ENCODE measurements around the gene TTLL3.

TTLL3 gene

DNA sequence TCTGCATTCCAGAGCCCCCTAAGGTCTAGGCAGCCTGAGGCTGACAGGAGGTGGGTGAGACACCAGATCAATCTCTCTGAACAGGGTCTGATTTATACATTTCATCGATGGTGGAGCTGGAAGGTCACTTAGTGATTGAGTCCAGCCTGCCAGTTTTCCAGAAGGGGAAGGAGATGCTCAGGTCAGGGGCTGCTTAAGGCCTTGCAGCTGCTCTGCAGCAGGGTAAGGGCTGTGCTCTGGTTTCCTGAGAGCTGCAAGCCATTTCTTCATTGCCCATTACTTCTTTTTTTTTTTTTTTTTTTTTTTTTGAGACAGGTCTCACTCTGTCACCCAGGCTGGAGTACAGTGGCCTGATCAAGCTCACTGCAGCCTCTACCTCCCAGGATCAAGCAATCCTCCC lies 28.5 kb upstream of the TTLL3 start:
- no peak for DNase-seq

- DNase-seq: no peak
These were observed 28.0 kb upstream of the TTLL3 start for GRCh38 chr3:9781978-9782603.

DNA sequence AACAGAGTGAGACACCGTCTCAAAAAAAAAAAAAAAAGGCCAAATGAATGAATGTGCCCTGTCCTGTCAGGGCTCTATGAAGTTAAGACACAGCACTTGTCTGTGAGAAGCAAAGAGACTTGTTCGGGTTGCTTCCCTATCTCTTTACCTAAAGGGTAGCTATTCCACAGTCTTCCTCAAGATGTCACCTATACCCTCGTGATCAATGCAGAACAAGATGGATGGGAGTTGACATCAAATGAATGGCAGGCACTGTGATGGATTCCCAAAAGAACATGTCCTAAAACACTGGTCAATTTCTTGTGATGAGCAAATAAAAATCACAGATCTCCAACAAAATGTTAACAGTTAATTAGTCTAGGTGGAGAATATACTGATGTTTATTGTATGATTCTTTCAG lies 27.3 kb upstream of the TTLL3 start:
- DNase-seq: no peak

GRCh38 chr3:9783954-9784353 lies 26.1 kb upstream of the TTLL3 start:
- no peak for DNase-seq

- no peak for DNase-seq
These were observed 25.1 kb upstream of the TTLL3 start for GRCh38 chr3:9784965-9785364.

GRCh38 chr3:9785602-9786001 lies 24.5 kb upstream of the TTLL3 start:
- no peak for DNase-seq

- no peak for DNase-seq
These were observed 23.8 kb upstream of the TTLL3 start for GRCh38 chr3:9786209-9786739.

DNA sequence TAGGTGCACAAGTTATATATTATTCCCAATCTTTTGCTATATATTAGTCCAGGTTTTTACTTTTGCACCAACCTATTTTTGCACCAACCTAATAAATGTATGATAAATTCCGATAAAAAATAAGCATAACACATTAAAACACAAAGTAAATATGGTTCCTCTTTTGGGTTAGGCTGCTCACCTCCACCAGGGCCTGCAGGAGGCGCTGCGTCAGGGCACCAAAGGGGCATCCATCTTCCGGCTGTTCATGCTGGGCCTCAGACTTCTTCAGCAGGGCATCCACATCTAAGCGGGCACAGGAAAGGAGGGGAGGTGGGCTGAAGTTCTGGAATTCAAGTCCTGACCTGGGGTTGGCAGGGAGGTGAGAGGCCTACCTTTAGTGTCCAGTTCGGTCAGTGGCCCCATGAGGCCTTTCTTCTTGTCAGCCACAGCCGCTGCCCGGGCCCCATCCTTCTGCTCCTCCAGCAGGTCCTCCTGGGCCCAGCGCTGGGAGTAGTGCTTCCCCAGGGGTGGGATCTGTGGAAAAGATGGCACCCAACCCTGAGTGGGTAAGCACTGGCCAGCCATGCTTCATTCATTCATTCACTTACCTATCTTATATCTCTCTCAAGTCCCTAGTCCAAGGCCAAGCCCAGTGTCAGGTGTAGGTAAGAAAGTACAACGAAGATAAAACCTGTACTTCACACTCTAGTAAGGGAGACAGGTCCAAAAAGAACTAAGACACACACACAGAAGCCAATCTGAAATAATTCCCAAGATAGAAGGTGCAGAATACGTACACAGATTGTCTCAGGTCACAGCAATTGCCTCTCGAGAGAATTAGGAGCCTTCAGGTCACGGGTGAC lies 23.0 kb upstream of the TTLL3 start:
- no peak for DNase-seq

DNA sequence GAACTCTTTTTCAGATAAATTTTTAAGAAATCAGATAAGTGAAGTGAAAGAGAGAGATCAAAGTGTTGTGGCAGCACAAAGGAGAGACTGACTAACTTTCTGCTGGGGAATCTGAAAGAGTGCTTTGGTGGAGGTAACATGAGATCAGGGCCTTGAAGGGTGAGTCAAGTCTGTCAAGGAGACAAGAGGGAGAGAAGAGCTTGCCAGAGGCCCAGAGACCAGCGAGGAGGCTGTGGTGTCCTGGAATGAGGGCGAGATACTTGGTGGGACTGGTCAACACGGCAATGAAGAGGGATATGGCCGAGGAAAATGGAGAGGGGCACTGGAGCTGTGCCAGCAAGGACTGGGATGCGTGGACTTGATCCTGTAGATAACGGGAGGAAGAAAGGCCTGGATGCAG lies 22.3 kb upstream of the TTLL3 start:
- no peak for DNase-seq

DNA sequence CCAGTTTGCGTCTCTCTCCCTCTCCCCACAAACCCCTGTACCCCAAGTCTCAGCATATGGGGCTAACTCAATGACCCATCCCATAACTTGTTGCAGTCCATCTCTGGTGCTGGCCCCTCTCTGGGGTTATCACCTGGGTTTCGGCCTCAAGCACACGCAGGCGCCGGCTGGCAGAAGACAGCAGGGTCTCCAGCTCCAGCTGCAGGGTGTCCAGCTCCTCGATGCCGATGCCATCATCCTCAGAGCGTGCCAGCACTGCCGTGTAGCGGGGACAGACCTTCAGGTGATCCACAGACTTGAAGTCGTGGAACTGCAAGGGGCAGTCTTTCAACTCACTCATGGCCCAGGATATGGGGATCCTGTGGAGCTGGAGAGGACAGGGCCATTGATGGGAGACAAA lies 18.9 kb upstream of the TTLL3 start:
- no peak for DNase-seq

DNA sequence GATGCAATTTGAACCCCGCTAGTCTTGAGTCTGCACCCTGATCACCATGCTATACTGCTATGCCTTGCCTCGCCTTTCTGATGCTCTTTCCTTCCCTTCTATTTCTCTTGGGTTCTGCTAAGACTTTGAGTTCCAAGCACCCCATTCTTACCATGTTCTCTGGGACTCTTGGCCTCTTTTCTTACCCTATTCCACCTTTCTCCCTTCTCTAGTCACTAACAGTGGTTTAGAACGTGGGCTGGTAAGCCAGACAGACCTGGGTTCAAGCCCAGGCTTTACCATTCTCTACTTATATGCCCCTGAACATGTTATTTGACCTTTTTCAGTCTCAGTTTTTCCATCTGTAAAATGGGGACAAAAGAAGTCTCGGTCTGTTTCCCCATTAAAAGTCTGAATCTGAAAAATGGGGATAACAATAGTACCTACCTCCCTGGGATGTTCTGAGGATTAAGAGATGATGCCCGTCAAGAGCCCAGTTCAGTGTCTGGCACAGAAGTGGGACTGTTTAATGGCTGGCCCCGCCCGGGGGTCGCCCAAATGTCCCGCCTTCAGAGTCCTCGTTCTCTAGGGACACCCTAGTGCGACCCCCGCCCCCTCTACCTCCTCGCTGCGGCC lies 18.2 kb upstream of the TTLL3 start:
- no peak for DNase-seq

GRCh38 chr3:9792405-9793160 lies 17.5 kb upstream of the TTLL3 start, which contains the start of the genes ARPC4 and TADA3:
ARPC4 (plus strand) TSS chr3:9793082; CDS start chr3:9793122, 40 bp downstream.
TADA3 (minus strand) TSS chr3:9792473; CDS start chr3:9791466, 1,007 bp downstream.
- DNase-seq: peak; percentile 94

- no peak for DNase-seq
These were observed 16.8 kb upstream of the TTLL3 start for GRCh38 chr3:9793161-9793781.

- DNase-seq: no peak
These were observed 15.7 kb upstream of the TTLL3 start for GRCh38 chr3:9794400-9794799.

DNA sequence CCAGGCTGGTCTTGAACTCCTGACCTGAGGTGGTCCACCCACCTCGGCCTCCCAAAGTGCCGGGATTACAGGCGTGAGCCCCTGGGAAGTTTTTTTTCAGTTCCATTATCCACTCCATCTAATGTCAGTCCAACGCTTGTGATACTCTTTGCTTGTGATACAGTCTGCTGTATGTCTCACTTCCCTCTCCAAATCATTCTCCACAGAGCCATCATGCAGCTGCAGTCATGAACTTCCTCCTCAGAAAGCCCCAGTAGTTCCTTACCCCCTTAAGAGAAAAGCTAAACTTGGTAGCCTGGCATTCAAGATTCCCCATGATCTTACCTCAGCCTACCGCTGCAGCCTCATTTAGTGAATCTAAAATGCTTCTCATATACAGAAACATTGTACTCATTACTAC lies 14.9 kb upstream of the TTLL3 start:
- no peak for DNase-seq

GRCh38 chr3:9797196-9797945 lies 12.7 kb upstream of the TTLL3 start:
- DNase-seq: no peak

- no peak for DNase-seq
These were observed 9.5 kb upstream of the TTLL3 start for GRCh38 chr3:9800529-9800928.

- DNase-seq: no peak
These were observed 6.6 kb upstream of the TTLL3 start for GRCh38 chr3:9803494-9803893.

DNA sequence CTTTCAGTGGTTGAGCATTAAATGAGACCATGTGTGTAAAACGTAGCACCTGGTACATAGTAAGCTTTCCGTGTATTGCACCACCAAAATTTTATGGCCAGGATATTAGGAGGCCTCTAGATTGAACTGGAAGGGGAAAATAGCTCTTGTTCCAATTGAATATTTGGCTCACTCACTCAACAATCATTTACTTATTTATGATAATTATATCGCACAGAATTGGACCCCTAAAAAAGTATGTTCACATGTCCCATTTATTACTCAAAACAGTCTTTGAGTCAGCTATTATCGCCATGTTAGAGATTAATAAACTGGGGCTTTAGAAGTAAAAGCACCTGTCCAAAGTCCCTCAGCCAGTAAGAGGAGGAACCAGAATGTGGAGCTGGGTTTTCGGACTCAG lies 5.1 kb upstream of the TTLL3 start:
- no peak for DNase-seq

GRCh38 chr3:9806137-9806536 lies 3.9 kb upstream of the TTLL3 start:
- no peak for DNase-seq

Data from central memory CD4-positive, alpha-beta T cell (primary cell).